Karpas-422 (cell line): ENCODE results near the gene MSTN. TPM values are rescaled to one million over a fixed set of nuclear protein-coding genes. Genes with fewer than 3 reads are reported as not detected.

ENCODE experiments used
- DNase-seq: peaks from one replicate; pipeline ENCODE4 v3.0.0-alpha.2; 2015
- H2AFZ ChIP-seq: fragments of 200-600 bp; sonication (generic); 2 replicates; pipeline ENCODE4 v1.6.1; 2014; ENCODE audit warnings: antibody characterized with exemption, low read length, mixed read lengths
- H3K27ac ChIP-seq: fragments of 200-600 bp; sonication (generic); 2 replicates; pipeline ENCODE4 v1.5.1; 2014; ENCODE audit warnings: mild to moderate bottlenecking, low read length, moderate library complexity
- H3K27me3 ChIP-seq: fragments of 200-600 bp; sonication (generic); 2 replicates; pipeline ENCODE4 v1.6.1; 2014; ENCODE audit warnings: low read length, mixed read lengths
- H3K36me3 ChIP-seq: fragments of 200-600 bp; sonication (generic); 2 replicates; pipeline ENCODE4 v1.6.1; 2014; ENCODE audit warnings: low read length, mixed read lengths; ENCODE audit not compliant: insufficient read depth
- H3K4me1 ChIP-seq: fragments of 200-600 bp; sonication (generic); 2 replicates; pipeline ENCODE4 v1.6.1; 2014; ENCODE audit warnings: mild to moderate bottlenecking, low read length, mixed read lengths
- H3K4me2 ChIP-seq: fragments of 200-600 bp; sonication (generic); 2 replicates; pipeline ENCODE4 v1.6.1; 2014; ENCODE audit warnings: low read length, low read depth, mild to moderate bottlenecking; ENCODE audit not compliant: poor library complexity, severe bottlenecking
- H3K4me3 ChIP-seq: fragments of 200-600 bp; sonication (generic); 2 replicates; pipeline ENCODE4 v1.5.1; 2014; ENCODE audit warnings: mild to moderate bottlenecking, antibody characterized with exemption, low read length, mixed read lengths
- H3K79me2 ChIP-seq: fragments of 200-600 bp; sonication (generic); 2 replicates; pipeline ENCODE4 v1.6.1; 2014; ENCODE audit warnings: mild to moderate bottlenecking, low read length, mixed read lengths
- H3K9ac ChIP-seq: fragments of 200-600 bp; sonication (generic); 2 replicates; pipeline ENCODE4 v1.6.0; 2014; ENCODE audit warnings: low read length
- H3K9me2 ChIP-seq: fragments of 200-600 bp; sonication (generic), shearing (Covaris generic); replicated peaks from 2 replicates; pipeline ENCODE4 v1.6.0; 2014; ENCODE audit warnings: mild to moderate bottlenecking, low read length, moderate library complexity; ENCODE audit not compliant: insufficient read depth
- H3K9me3 ChIP-seq: fragments of 300-700, 200-600 bp; sonication (generic); 2 replicates; pipeline ENCODE4 v1.6.1; 2014; ENCODE audit warnings: low read length, mixed read lengths
- H4K20me1 ChIP-seq: fragments of 200-600 bp; sonication (generic); 2 replicates; pipeline ENCODE4 v1.6.1; 2014; ENCODE audit warnings: mild to moderate bottlenecking, antibody characterized with exemption, low read length, low read depth; ENCODE audit not compliant: insufficient read depth
- total RNA-seq: library from RNA; depleted of rRNA; stranded (reverse); fragments of >200 nt; shearing (Covaris generic); gene quantifications from 2 replicates; pipeline ENCODE4 v1.2.3, GENCODE V29; 2014; ENCODE audit warnings: low replicate concordance; rRNA removed

Gene MSTN
- total RNA-seq, result 0.11 and 0.22 TPM in 2 replicates

GRCh38 chr2:190062601-190063000 is at the start of gene MSTN:
MSTN (minus strand) TSS chr2:190062729; CDS start chr2:190062596, 133 bp downstream.
- Histone ChIP-seq H2AFZ (no peak within 1 kb of the TSS), H3K4me2 (no peak within 1 kb of the TSS), H3K4me3 (no peak within 1 kb of the TSS), H4K20me1 (no peaks in the 10 kb centered on the region), H3K79me2 (no peaks in the 10 kb centered on the region), H3K27ac (no peak within 1 kb of the TSS), H3K36me3 (no peaks in the 10 kb centered on the region), H3K27me3 (no peaks in the 10 kb centered on the region), H3K9me2 (no peaks in the 10 kb centered on the region), H3K4me1 (no peaks in the 10 kb centered on the region), H3K9ac (no peak within 1 kb of the TSS), H3K9me3 (no peaks in the 10 kb centered on the region)
- no peak for DNase-seq

GRCh38 chr2:190111166-190111565 is 48.6 kb upstream of the MSTN start:
- Histone ChIP-seq H3K4me1 (no peaks in the 10 kb centered on the region), H2AFZ (no peak overlapping the region), H3K9ac (no peak overlapping the region), H3K27me3 (no peaks in the 10 kb centered on the region), H4K20me1 (no peaks in the 10 kb centered on the region), H3K4me3 (no peak overlapping the region), H3K79me2 (no peaks in the 10 kb centered on the region), H3K9me2 (no peaks in the 10 kb centered on the region), H3K9me3 (no peaks in the 10 kb centered on the region), H3K36me3 (no peaks in the 10 kb centered on the region), H3K4me2 (no peak overlapping the region), H3K27ac (no peak overlapping the region)
- no peak for DNase-seq

- Histone ChIP-seq H4K20me1 (no peaks in the 10 kb centered on the region), H3K4me2 (no peak overlapping the region), H3K36me3 (no peaks in the 10 kb centered on the region), H3K4me1 (no peaks in the 10 kb centered on the region), H3K4me3 (no peak overlapping the region), H3K27me3 (no peaks in the 10 kb centered on the region), H3K9ac (no peak overlapping the region), H2AFZ (no peak overlapping the region), H3K9me2 (no peaks in the 10 kb centered on the region), H3K79me2 (no peaks in the 10 kb centered on the region), H3K9me3 (no peaks in the 10 kb centered on the region), H3K27ac (no peak overlapping the region)
- DNase-seq, result no peak
These were observed 48.2 kb upstream of the MSTN start for GRCh38 chr2:190110699-190111098.

GRCh38 chr2:190110131-190110530 is 47.6 kb upstream of the MSTN start:
- Histone ChIP-seq H2AFZ (no peak overlapping the region), H3K36me3 (no peaks in the 10 kb centered on the region), H3K27me3 (no peaks in the 10 kb centered on the region), H3K9me2 (no peaks in the 10 kb centered on the region), H3K79me2 (no peaks in the 10 kb centered on the region), H3K9me3 (no peaks in the 10 kb centered on the region), H4K20me1 (no peaks in the 10 kb centered on the region), H3K4me3 (no peak overlapping the region), H3K9ac (no peak overlapping the region), H3K27ac (no peak overlapping the region), H3K4me2 (no peak overlapping the region), H3K4me1 (no peaks in the 10 kb centered on the region)
- no peak for DNase-seq

- H3K4me2 ChIP-seq, result no peak overlapping the region
- no peaks in the 10 kb centered on the region for H3K27me3 ChIP-seq
- no peak overlapping the region for H3K4me3 ChIP-seq
- H3K9ac ChIP-seq, result no peak overlapping the region
- no peaks in the 10 kb centered on the region for H3K79me2 ChIP-seq
- no peaks in the 10 kb centered on the region for H3K9me3 ChIP-seq
- no peak for DNase-seq
- no peaks in the 10 kb centered on the region for H3K36me3 ChIP-seq
- H3K4me1 ChIP-seq, result no peaks in the 10 kb centered on the region
- no peaks in the 10 kb centered on the region for H3K9me2 ChIP-seq
- H3K27ac ChIP-seq, result no peak overlapping the region
- H4K20me1 ChIP-seq, result no peaks in the 10 kb centered on the region
- H2AFZ ChIP-seq, result no peak overlapping the region
These were observed 44.9 kb upstream of the MSTN start for GRCh38 chr2:190107409-190107808.

- Histone ChIP-seq H4K20me1 (no peaks in the 10 kb centered on the region), H3K36me3 (no peaks in the 10 kb centered on the region), H3K9me2 (no peaks in the 10 kb centered on the region), H3K79me2 (no peaks in the 10 kb centered on the region), H3K9me3 (no peaks in the 10 kb centered on the region), H3K27me3 (no peaks in the 10 kb centered on the region), H3K4me2 (no peak overlapping the region), H3K4me3 (no peak overlapping the region), H3K9ac (no peak overlapping the region), H3K27ac (no peak overlapping the region), H2AFZ (no peak overlapping the region), H3K4me1 (no peaks in the 10 kb centered on the region)
- DNase-seq, result no peak
These were observed 44.3 kb upstream of the MSTN start for GRCh38 chr2:190106783-190107182.

- Histone ChIP-seq H3K9me3 (no peaks in the 10 kb centered on the region), H3K4me3 (no peak overlapping the region), H3K9ac (no peak overlapping the region), H3K27me3 (no peaks in the 10 kb centered on the region), H4K20me1 (no peaks in the 10 kb centered on the region), H3K9me2 (no peaks in the 10 kb centered on the region), H3K36me3 (no peaks in the 10 kb centered on the region), H3K4me1 (no peaks in the 10 kb centered on the region), H3K79me2 (no peaks in the 10 kb centered on the region), H3K4me2 (no peak overlapping the region), H3K27ac (no peak overlapping the region), H2AFZ (no peak overlapping the region)
- DNase-seq, result no peak
These were observed 43.0 kb upstream of the MSTN start for GRCh38 chr2:190105554-190105953.

- Histone ChIP-seq H3K9me3 (no peaks in the 10 kb centered on the region), H3K4me1 (no peaks in the 10 kb centered on the region), H3K27me3 (no peaks in the 10 kb centered on the region), H3K9me2 (no peaks in the 10 kb centered on the region), H2AFZ (no peak overlapping the region), H3K4me3 (no peak overlapping the region), H3K36me3 (no peaks in the 10 kb centered on the region), H3K27ac (no peak overlapping the region), H3K4me2 (no peak overlapping the region), H3K9ac (no peak overlapping the region), H3K79me2 (no peaks in the 10 kb centered on the region), H4K20me1 (no peaks in the 10 kb centered on the region)
- DNase-seq, result no peak
These were observed 40.6 kb upstream of the MSTN start for GRCh38 chr2:190103144-190103543.
